ENCODE results near the gene LGALS3BP. TPM values are rescaled to one million over a fixed set of nuclear protein-coding genes. Genes with fewer than 3 reads are reported as not detected.

Gene LGALS3BP
- total and polyA plus RNA-seq, 2 of the 8 experiments (the other 6 are each of a cell fraction or from before 2014, with no cell fraction given): 56.1 to 61.6 TPM

DNA sequence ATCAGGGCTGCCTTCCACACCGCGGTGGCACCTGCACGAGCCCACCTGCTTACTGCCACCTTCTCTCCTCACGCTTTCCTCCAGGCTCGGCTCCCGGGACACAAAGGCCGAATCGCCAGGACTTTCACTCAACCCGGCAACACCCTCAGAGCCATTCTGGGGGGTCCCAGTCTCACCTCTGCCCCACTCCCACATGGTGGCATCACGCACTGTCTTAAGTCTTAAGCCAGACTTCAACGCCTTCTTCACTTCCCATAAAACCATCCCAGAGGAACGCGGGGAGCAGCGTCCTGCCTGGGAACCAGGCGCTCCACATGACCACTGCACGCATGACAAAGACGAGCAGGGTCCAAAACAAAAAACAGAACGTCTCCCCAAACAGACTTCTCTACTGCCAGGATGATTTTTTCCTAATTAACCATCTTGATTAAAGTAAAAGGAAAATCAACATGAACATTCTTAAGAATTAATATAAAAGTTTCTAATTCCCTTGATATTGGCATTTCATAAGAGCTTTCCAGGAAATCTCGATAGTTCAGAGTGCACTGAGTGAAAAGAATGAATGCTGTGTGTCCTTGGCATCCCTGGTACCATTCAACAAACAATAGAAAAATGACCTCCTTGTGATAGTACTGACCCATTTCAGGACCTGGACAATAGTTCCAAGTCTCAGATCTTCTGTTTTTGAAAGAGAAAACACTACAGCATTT is 27.2 kb upstream of the LGALS3BP start:
- H3K27me3 ChIP-seq (replicated peaks in 1 of 4; ENCODE audit: control insufficient read depth in 3 of 4, extremely low read depth in 1 of 4, insufficient read depth in 3 of 4, low read length in 3 of 4): peaks cover 28 to 62% (median 60%) of the 10 kb centered on the region in 4 experiments
- no peak for FAIRE-seq

More for the DNA sequence above, 27.2 kb upstream of the LGALS3BP start:
- no peak for DNase-seq (ENCODE audit: low read depth in 1 of 2, low spot score in 2 of 2)
- H2AFZ ChIP-seq (ENCODE audit: low read length): no peak overlapping the region
- no peak overlapping the region for H3K14ac ChIP-seq (ENCODE audit: insufficient read length)
- H2BK12ac ChIP-seq (ENCODE audit: low read depth, low read length): no peak overlapping the region
- no peaks in the 10 kb centered on the region for H3K36me3 ChIP-seq (ENCODE audit: control insufficient read depth in 2 of 4, insufficient read depth in 4 of 4, low read length in 3 of 4)
- POLR2A ChIA-PET (ENCODE audit: partially characterized antibody): no interaction called here
- peaks cover 7% of the 10 kb centered on the region for H3K23me2 ChIP-seq (ENCODE audit: low read depth, low read length)
- H3K18ac ChIP-seq (ENCODE audit: extremely low read depth, low read length): no peak overlapping the region
- TF ChIP-seq KDM5A (IDR thresholded peaks at IDR 0.05; ENCODE audit: low read length) (no peak), POU5F1 (IDR thresholded peaks at IDR 0.05; ENCODE audit: low read depth, low read length) (peak; percentile 95)
- no peak overlapping the region for H3K4me3 ChIP-seq (ENCODE audit: extremely low read depth in 1 of 4, insufficient read depth in 2 of 4, low read depth in 3 of 4, low read length in 4 of 4)
- no peak overlapping the region for H2BK20ac ChIP-seq (ENCODE audit: low read length)
- H2AK5ac ChIP-seq (ENCODE audit: low read depth, low read length): no peak overlapping the region
- peaks cover 40 to 47% of the 10 kb centered on the region in 2 experiments for H4K20me1 ChIP-seq (replicated peaks in 1 of 2; ENCODE audit: control insufficient read depth in 1 of 2, insufficient read depth in 2 of 2, low read length in 2 of 2)
- H3K9me3 ChIP-seq (ENCODE audit: insufficient read depth in 2 of 2, low read depth in 1 of 2, low read length in 1 of 2): no peaks in the 10 kb centered on the region; a peak in 1 of 4 replicates
- no peak overlapping the region for H3K56ac ChIP-seq (replicated peaks; ENCODE audit: insufficient read length, low read depth, low read length)
- CTCF ChIA-PET (ENCODE audit: partially characterized antibody): interaction anchor here (1.6 kb wide), 1 partner anchor 39 kb away, joined by 6 read pairs; no protein-coding TSS in a partner anchor
- no peak overlapping the region for H3K9ac ChIP-seq (replicated peaks in 1 of 4; ENCODE audit: extremely low read depth in 1 of 4, low read depth in 3 of 4, low read length in 3 of 4)
- no peak overlapping the region; the same call in 1 of the 2 replicates for H4K8ac ChIP-seq (ENCODE audit: extremely low read depth, insufficient read depth, low read length)
- peaks cover 0 to 7% of the 10 kb centered on the region in 2 experiments; a peak in 1 of 4 replicates for H3K79me2 ChIP-seq (ENCODE audit: control insufficient read depth in 1 of 2, insufficient read depth in 2 of 2, low read length in 2 of 2)
- H3K4me2 ChIP-seq (ENCODE audit: insufficient read depth in 1 of 2, low read depth in 2 of 2, low read length in 2 of 2): no peak overlapping the region; a peak in 1 of 4 replicates
- H2BK120ac ChIP-seq (replicated peaks; ENCODE audit: low read depth, low read length): no peak overlapping the region
- H3K23ac ChIP-seq (ENCODE audit: insufficient read length): no peak overlapping the region
- H4K91ac ChIP-seq (replicated peaks; ENCODE audit: insufficient read length, low read length): no peak overlapping the region
- no peak overlapping the region for H3K4ac ChIP-seq (replicated peaks; ENCODE audit: insufficient read length, low read depth, low read length)
- H3K79me1 ChIP-seq (ENCODE audit: low read depth, low read length): peaks cover 19% of the 10 kb centered on the region
- H2BK5ac ChIP-seq (ENCODE audit: low read depth, low read length): no peak overlapping the region
- 66% methylated on average over 19 of the region's 19 CpGs; no CpG with 5 or more reads in 1 of the 2 experiments for WGBS, 2 experiments (ENCODE audit: extremely low coverage in 1 of 2, insufficient coverage in 1 of 2, insufficient read length in 1 of 2, insufficient replicate concordance in 2 of 2, low coverage in 1 of 2, low lambda C conversion rate in 2 of 2, missing lambda C conversion rate in 1 of 2)
- no peak overlapping the region for H2BK15ac ChIP-seq (ENCODE audit: low read length)
- no peak overlapping the region for H4K5ac ChIP-seq (ENCODE audit: insufficient read length, low read depth, low read length)
- H3K4me1 ChIP-seq (replicated peaks in 1 of 4; ENCODE audit: control insufficient read depth in 3 of 4, insufficient read depth in 4 of 4, low read length in 3 of 4): peaks cover 0 to 10% (median 7%) of the 10 kb centered on the region in 4 experiments; a peak in 6 of 7 replicates
- no peak overlapping the region for H3K27ac ChIP-seq (ENCODE audit: low read depth, low read length)

Measured in H1 (cell line).